Measurements from ENCODE around the gene RPS6KL1.

DNA sequence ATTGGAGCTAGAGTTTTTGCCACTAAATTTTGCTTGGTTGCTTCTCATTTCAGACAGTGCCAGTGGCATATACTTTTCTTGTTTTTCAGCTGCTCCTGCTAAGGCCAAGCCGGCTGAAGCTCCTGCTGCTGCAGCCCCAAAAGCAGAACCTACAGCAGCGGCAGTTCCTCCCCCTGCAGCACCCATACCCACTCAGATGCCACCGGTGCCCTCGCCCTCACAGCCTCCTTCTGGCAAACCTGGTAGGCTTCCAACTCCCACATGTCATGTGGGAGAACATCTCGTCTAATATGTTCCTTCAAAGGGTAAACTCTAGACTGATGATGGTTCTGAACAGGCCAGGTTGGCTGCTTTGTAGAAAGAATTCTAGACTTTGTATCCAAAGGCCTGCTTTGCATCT, 30.3 kb downstream of the RPS6KL1 start:
- TF ChIP-seq, protein P1, sequence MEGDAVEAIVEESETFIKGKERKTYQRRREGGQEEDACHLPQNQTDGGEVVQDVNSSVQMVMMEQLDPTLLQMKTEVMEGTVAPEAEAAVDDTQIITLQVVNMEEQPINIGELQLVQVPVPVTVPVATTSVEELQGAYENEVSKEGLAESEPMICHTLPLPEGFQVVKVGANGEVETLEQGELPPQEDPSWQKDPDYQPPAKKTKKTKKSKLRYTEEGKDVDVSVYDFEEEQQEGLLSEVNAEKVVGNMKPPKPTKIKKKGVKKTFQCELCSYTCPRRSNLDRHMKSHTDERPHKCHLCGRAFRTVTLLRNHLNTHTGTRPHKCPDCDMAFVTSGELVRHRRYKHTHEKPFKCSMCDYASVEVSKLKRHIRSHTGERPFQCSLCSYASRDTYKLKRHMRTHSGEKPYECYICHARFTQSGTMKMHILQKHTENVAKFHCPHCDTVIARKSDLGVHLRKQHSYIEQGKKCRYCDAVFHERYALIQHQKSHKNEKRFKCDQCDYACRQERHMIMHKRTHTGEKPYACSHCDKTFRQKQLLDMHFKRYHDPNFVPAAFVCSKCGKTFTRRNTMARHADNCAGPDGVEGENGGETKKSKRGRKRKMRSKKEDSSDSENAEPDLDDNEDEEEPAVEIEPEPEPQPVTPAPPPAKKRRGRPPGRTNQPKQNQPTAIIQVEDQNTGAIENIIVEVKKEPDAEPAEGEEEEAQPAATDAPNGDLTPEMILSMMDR (conservative IDR thresholded peaks at IDR 0.05; ENCODE audit: low read depth, low read length), result no peak
- no peak for TF ChIP-seq EZH2 (IDR thresholded peaks at IDR 0.05; ENCODE audit: low read length, unreplicated experiment)
- TF ChIP-seq EZH2phosphoT487 (IDR thresholded peaks at IDR 0.05; ENCODE audit: borderline replicate concordance, low read length), result no peak
